OCI-LY1 (cell line): ENCODE data around the gene MARS1.

ENCODE experiments used
- H2AFZ ChIP-seq: fragments of 200-600 bp; sonication (generic), shearing (Covaris generic); 2 replicates; pipeline ENCODE4 v1.6.0; 2014; ENCODE audit warnings: antibody characterized with exemption, mild to moderate bottlenecking, low read length
- H3F3A ChIP-seq: fragments of 200-600 bp; sonication (generic), shearing (Covaris generic); 2 replicates; pipeline ENCODE4 v1.6.0; 2014; ENCODE audit warnings: mild to moderate bottlenecking, antibody characterized with exemption, low read length, moderate library complexity; ENCODE audit not compliant: insufficient read depth
- H3K27ac ChIP-seq: fragments of 200-600 bp; sonication (generic); 2 replicates; pipeline ENCODE4 v1.5.1; 2014; ENCODE audit warnings: low read length, mixed run types, mild to moderate bottlenecking, low read depth; ENCODE audit not compliant: poor library complexity, severe bottlenecking
- H3K27me3 ChIP-seq: fragments of 200-600 bp; sonication (generic); 2 replicates; pipeline ENCODE4 v1.6.0; 2014; ENCODE audit warnings: antibody characterized with exemption, mild to moderate bottlenecking, low read length, moderate library complexity; ENCODE audit not compliant: insufficient read depth
- H3K36me3 ChIP-seq: fragments of 200-600 bp; sonication (generic); 2 replicates; pipeline ENCODE4 v1.6.1; 2014; ENCODE audit warnings: mild to moderate bottlenecking, antibody characterized with exemption, low read length, moderate library complexity, mixed read lengths; ENCODE audit not compliant: insufficient read depth
- H3K4me1 ChIP-seq: fragments of 200-600 bp; sonication (generic); 2 replicates; pipeline ENCODE4 v1.5.1; 2014; ENCODE audit warnings: mild to moderate bottlenecking, low read length, moderate library complexity; ENCODE audit not compliant: insufficient read depth, severe bottlenecking
- H3K4me2 ChIP-seq: fragments of 200-600 bp; sonication (generic), shearing (Covaris generic); 2 replicates; pipeline ENCODE4 v1.6.1; 2014; ENCODE audit warnings: low read length
- H3K4me3 ChIP-seq: fragments of 200-600 bp; sonication (generic); 2 replicates; pipeline ENCODE4 v1.5.1; 2014; ENCODE audit warnings: low read length, low read depth, mild to moderate bottlenecking, mixed read lengths; ENCODE audit not compliant: poor library complexity, severe bottlenecking
- H3K79me2 ChIP-seq: fragments of 200-600 bp; shearing (Covaris generic); 2 replicates; pipeline ENCODE4 v1.6.1; 2016; ENCODE audit warnings: mixed run types, low read length, mixed read lengths; ENCODE audit not compliant: insufficient read depth
- H3K9ac ChIP-seq: fragments of 200-600 bp; sonication (generic), shearing (Covaris generic); 2 replicates; pipeline ENCODE4 v1.6.1; 2014; ENCODE audit warnings: mild to moderate bottlenecking, low read length, mixed read lengths
- H3K9me2 ChIP-seq: fragments of 200-600 bp; sonication (generic), shearing (Covaris generic); 2 replicates; pipeline ENCODE4 v1.6.1; 2014; ENCODE audit warnings: low read depth, mild to moderate bottlenecking, low read length, mixed read lengths
- H3K9me3 ChIP-seq: fragments of 200-600 bp; shearing (Covaris generic); 2 replicates; pipeline ENCODE4 v1.6.1; 2014; ENCODE audit warnings: low read length, mixed read lengths
- H4K20me1 ChIP-seq: fragments of 200-600 bp; sonication (generic), shearing (Covaris generic); 2 replicates; pipeline ENCODE4 v1.6.0; 2016; ENCODE audit warnings: mild to moderate bottlenecking, low read length; ENCODE audit not compliant: insufficient read depth
- CTCF ChIP-seq: fragments of 200-600 bp; sonication (generic), shearing (Covaris generic); IDR thresholded peaks from 2 replicates; pipeline ENCODE4 v1.5.1; 2017; ENCODE audit warnings: mild to moderate bottlenecking, antibody characterized with exemption, low read length, moderate library complexity, mixed read lengths
- EZH2 ChIP-seq: fragments of 200-600 bp; sonication (generic), shearing (Covaris generic); IDR thresholded peaks from 2 replicates; pipeline ENCODE4 v1.8.0; 2017; ENCODE audit warnings: borderline replicate concordance, mixed run types, mild to moderate bottlenecking, antibody characterized with exemption, low read length, moderate library complexity, mixed read lengths

The MARS1 gene

GRCh38 chr12:57483466-57483865 lies 4.4 kb upstream of the MARS1 start:
- Histone ChIP-seq H3F3A (no peaks in the 10 kb centered on the region), H3K27me3 (no peaks in the 10 kb centered on the region), H2AFZ (no peak overlapping the region), H3K36me3 (no peaks in the 10 kb centered on the region), H3K4me2 (no peak overlapping the region), H4K20me1 (no peaks in the 10 kb centered on the region), H3K79me2 (peaks cover 5% of the 10 kb centered on the region), H3K4me1 (peaks cover 32% of the 10 kb centered on the region), H3K4me3 (no peak overlapping the region), H3K9me3 (no peaks in the 10 kb centered on the region), H3K9me2 (no peaks in the 10 kb centered on the region), H3K27ac (no peak overlapping the region), H3K9ac (no peak overlapping the region)
- TF ChIP-seq CTCF (no peak), EZH2 (no peak)

- no peak overlapping the region for H3K4me2 ChIP-seq
- no peaks in the 10 kb centered on the region for H3F3A ChIP-seq
- peaks cover 16% of the 10 kb centered on the region for H3K79me2 ChIP-seq
- H3K36me3 ChIP-seq, result peaks cover 18% of the 10 kb centered on the region
- no peaks in the 10 kb centered on the region for H3K9me2 ChIP-seq
- no peaks in the 10 kb centered on the region for H3K27me3 ChIP-seq
- no peaks in the 10 kb centered on the region for H4K20me1 ChIP-seq
- H3K27ac ChIP-seq, result no peak overlapping the region
- no peak overlapping the region for H3K9ac ChIP-seq
- peaks cover 21% of the 10 kb centered on the region for H3K4me1 ChIP-seq
- H3K4me3 ChIP-seq, result no peak overlapping the region
- TF ChIP-seq CTCF, result no peak
- TF ChIP-seq EZH2, result no peak
- no peak overlapping the region for H2AFZ ChIP-seq
- H3K9me3 ChIP-seq, result no peaks in the 10 kb centered on the region
Observed at GRCh38 chr12:57485695-57486094, 2.2 kb upstream of the MARS1 start.

- TF ChIP-seq EZH2 (no peak), CTCF (no peak)
Observed at GRCh38 chr12:57487055-57487596, 742 bp upstream of the MARS1 start.

More at GRCh38 chr12:57487055-57487596, 742 bp upstream of the MARS1 start:
- Histone ChIP-seq H3K4me1 (peaks cover 17% of the 10 kb centered on the region), H3K36me3 (peaks cover 32% of the 10 kb centered on the region), H3K27me3 (no peaks in the 10 kb centered on the region), H3K4me2 (peak overlapping the region; percentile 43), H3K4me3 (peak overlapping the region; percentile 97), H3F3A (no peaks in the 10 kb centered on the region), H3K9ac (peak overlapping the region; percentile 8; the same call in 1 of the 2 replicates), H4K20me1 (no peaks in the 10 kb centered on the region), H2AFZ (0 out of 2 replicates have a peak overlapping the region, but pooled peaks have one; percentile 5), H3K9me3 (no peaks in the 10 kb centered on the region), H3K79me2 (peaks cover 16% of the 10 kb centered on the region), H3K27ac (no peak overlapping the region), H3K9me2 (no peaks in the 10 kb centered on the region)
